HCT116 (cell line): ENCODE results near the gene TFPT. TPM values are rescaled to one million over a fixed set of nuclear protein-coding genes. Genes with fewer than 3 reads are reported as not detected.
A peak's percentile ranks its signal among the peaks of the same experiment; 100 is the strongest.

Experiments used
- ATAC-seq: fragments of 200-7000 bp; cut with Tn5 transposase; 2 replicates; pipeline ENCODE4 v1.9.1; 2020; ENCODE audit warnings: mild to moderate bottlenecking, moderate library complexity
- Bru-seq: library from RNA; stranded (reverse); fragments of 400-500 nt; gene quantifications from one replicate; lab custom pipeline; 2021; lab: Mats Ljungman, UMichigan
- BruChase-seq, 2 experiments: library from RNA; stranded (reverse); fragments of 400-500 nt; gene quantifications; one replicate each; lab custom pipeline; 2021; lab: Mats Ljungman, UMichigan
- BruUV-seq: library from RNA; stranded (reverse); fragments of 400-500 nt; replicated peaks from 2 replicates; lab custom pipeline; 2021; lab: Mats Ljungman, UMichigan
- CTCF ChIA-PET: fragments of 300-600 bp; sonication (Branson Sonifier 250); formaldehyde crosslinking; loops from one replicate; lab custom pipeline; 2021; ENCODE audit warnings: antibody characterized with exemption; lab: Charles Lee
- POLR2A ChIA-PET: fragments of 300-600, 350-600 bp; sonication (Branson Sonifier 250); formaldehyde crosslinking; loops from one replicate; lab custom pipeline; 2021; ENCODE audit warnings: antibody characterized with exemption; lab: Charles Lee
- RAD21 ChIA-PET, 2 experiments: fragments of 300-600 bp; sonication (Branson Sonifier 250); formaldehyde crosslinking; loops; one replicate each; lab custom pipeline; 2023; ENCODE audit warnings: low total read pairs in 2 of 2; ENCODE audit not compliant: uncharacterized antibody in 2 of 2, unreplicated experiment in 2 of 2, low non-redundant PET in 1 of 2; lab: Charles Lee
- DNase-seq: peaks from one replicate; pipeline ENCODE4 v3.0.0-alpha.2; 2010; ENCODE audit warnings: low read depth, low spot score
- H2AFZ ChIP-seq: fragments of 200-600 bp; shearing (Covaris generic), sonication (generic); 2 replicates; pipeline ENCODE4 v1.6.1; 2017; ENCODE audit warnings: low read depth, mixed run types, mixed read lengths, antibody characterized with exemption, low read length; ENCODE audit not compliant: poor library complexity, severe bottlenecking
- H3K27ac ChIP-seq: 2 replicates; pipeline ENCODE4 v1.5.1; 2012; ENCODE audit warnings: low read depth, low read length
- H3K27me3 ChIP-seq: fragments of 200-600 bp; sonication (generic); 2 replicates; pipeline ENCODE4 v1.6.1; 2016; ENCODE audit warnings: mixed run types, low read length, mixed read lengths; ENCODE audit not compliant: insufficient read depth
- H3K36me3 ChIP-seq, 2 experiments: fragments of 200-500 bp in 1 of 2; fragments of 200-600 bp in 1 of 2; sonication (Bioruptor generic) in 1 of 2; sonication (generic) in 1 of 2; 2 replicates each; pipeline versions ENCODE4 v1.5.1 to v1.6.1; 2014 to 2016; ENCODE audit warnings: low read length in 2 of 2, inconsistent platforms in 1 of 2, mixed read lengths in 1 of 2, mixed run types in 1 of 2; ENCODE audit not compliant: insufficient read depth in 2 of 2, control insufficient read depth in 1 of 2
- H3K4me1 ChIP-seq, 2 experiments: fragments of 200-600 bp in 1 of 2; sonication (generic) in 1 of 2; 2 replicates each; pipeline versions ENCODE4 v1.5.1 to v1.6.1; 2012 to 2017; ENCODE audit warnings: low read length in 2 of 2, inconsistent platforms in 1 of 2, mild to moderate bottlenecking in 1 of 2, mixed read lengths in 1 of 2, mixed run types in 1 of 2, moderate library complexity in 1 of 2; ENCODE audit not compliant: insufficient read depth in 2 of 2, control insufficient read depth in 1 of 2
- H3K4me2 ChIP-seq: fragments of 200-600 bp; sonication (generic); 2 replicates; pipeline ENCODE4 v1.6.1; 2017; ENCODE audit warnings: mixed run types, low read length, mixed read lengths
- H3K4me3 ChIP-seq, 2 experiments: fragments of 200-600 bp in 1 of 2; sonication (generic) in 1 of 2; replicated peaks in 1 of 2; 2 replicates each; pipeline ENCODE4 v1.5.1; 2011 to 2016; ENCODE audit warnings: low read length in 2 of 2, control low read depth in 1 of 2, low read depth in 1 of 2, mild to moderate bottlenecking in 1 of 2, mixed read lengths in 1 of 2, mixed run types in 1 of 2
- H3K79me2 ChIP-seq: fragments of 200-600 bp; sonication (generic); 2 replicates; pipeline ENCODE4 v1.6.1; 2017; ENCODE audit warnings: mild to moderate bottlenecking, mixed run types, low read length, moderate library complexity, mixed read lengths; ENCODE audit not compliant: insufficient read depth
- H3K9ac ChIP-seq: fragments of 200-600 bp; sonication (generic); 2 replicates; pipeline ENCODE4 v1.6.1; 2016; ENCODE audit warnings: low read length, mixed read lengths
- H3K9me2 ChIP-seq: fragments of 200-600 bp; sonication (generic), shearing (Covaris generic); 2 replicates; pipeline ENCODE4 v1.6.1; 2017; ENCODE audit warnings: mixed run types, mild to moderate bottlenecking, moderate library complexity; ENCODE audit not compliant: insufficient read depth
- H3K9me3 ChIP-seq, 2 experiments: fragments of 200-500 bp in 1 of 2; fragments of 200-600 bp in 1 of 2; sonication (Bioruptor generic) in 1 of 2; sonication (generic) in 1 of 2; 2 replicates each; pipeline ENCODE4 v1.6.1; 2014 to 2017; ENCODE audit warnings: low read length in 2 of 2, mixed read lengths in 2 of 2, inconsistent platforms in 1 of 2, low read depth in 1 of 2, mild to moderate bottlenecking in 1 of 2, mixed run types in 1 of 2, moderate library complexity in 1 of 2; ENCODE audit not compliant: control insufficient read depth in 1 of 2, insufficient read depth in 1 of 2
- H4K20me1 ChIP-seq: fragments of 200-600 bp; sonication (generic), shearing (Covaris generic); 2 replicates; pipeline ENCODE4 v1.6.1; 2017; ENCODE audit warnings: mixed run types, mild to moderate bottlenecking, moderate library complexity; ENCODE audit not compliant: insufficient read depth
- CBX3 ChIP-seq: IDR thresholded peaks from 2 replicates; pipeline ENCODE4 v1.6.1; 2012; ENCODE audit warnings: low read depth
- CTCF ChIP-seq, 3 experiments: fragments of 200-600 bp in 1 of 3; sonication (generic) in 1 of 3; IDR thresholded peaks in 2 of 3; conservative IDR thresholded peaks in 1 of 3; 2 replicates each; pipeline ENCODE4 v1.5.1; 2012 to 2017; ENCODE audit warnings: low read depth in 2 of 3, low read length in 2 of 3, antibody characterized with exemption in 1 of 3, borderline replicate concordance in 1 of 3, control low read depth in 1 of 3, mild to moderate bottlenecking in 1 of 3, mixed read lengths in 1 of 3, mixed run types in 1 of 3, moderate library complexity in 1 of 3; ENCODE audit not compliant: insufficient read depth in 1 of 3
- EGR1 ChIP-seq: IDR thresholded peaks from 2 replicates; pipeline ENCODE4 v1.6.1; 2012; ENCODE audit warnings: low read depth
- ELF1 ChIP-seq: IDR thresholded peaks from 2 replicates; pipeline ENCODE4 v1.6.1; 2012; ENCODE audit warnings: low read depth, borderline replicate concordance
- EZH2 ChIP-seq: fragments of 200-600 bp; sonication (generic); IDR thresholded peaks from 2 replicates; pipeline ENCODE4 v1.6.1; 2017; ENCODE audit warnings: antibody characterized with exemption, mixed run types
- EZH2phosphoT487 ChIP-seq: fragments of 200-600 bp; IDR thresholded peaks from 2 replicates; pipeline ENCODE4 v1.6.1; 2018; ENCODE audit warnings: antibody characterized with exemption, borderline replicate concordance
- FOSL1 ChIP-seq: IDR thresholded peaks from 2 replicates; pipeline ENCODE4 v1.6.1; 2012; ENCODE audit warnings: low read depth
- JUND ChIP-seq: IDR thresholded peaks from 2 replicates; pipeline ENCODE4 v1.6.1; 2012
- MAX ChIP-seq: IDR thresholded peaks from 2 replicates; pipeline ENCODE4 v1.6.1; 2012
- POLR2A ChIP-seq: IDR thresholded peaks from 2 replicates; pipeline ENCODE4 v1.7.0; 2011; ENCODE audit warnings: borderline replicate concordance; ENCODE audit not compliant: insufficient read depth, insufficient read length; ENCODE audit errors: extremely low read depth
- POLR2AphosphoS5 ChIP-seq: IDR thresholded peaks from 2 replicates; pipeline ENCODE4 v1.6.1; 2011; ENCODE audit warnings: mild to moderate bottlenecking, low read depth, low read length, moderate library complexity
- RAD21 ChIP-seq: IDR thresholded peaks from 2 replicates; pipeline ENCODE4 v1.6.1; 2012; ENCODE audit warnings: low read depth, mild to moderate bottlenecking
- SIN3A ChIP-seq: IDR thresholded peaks from 2 replicates; pipeline ENCODE4 v1.6.1; 2012; ENCODE audit warnings: low read depth
- SP1 ChIP-seq: IDR thresholded peaks from 2 replicates; pipeline ENCODE4 v1.6.1; 2012; ENCODE audit warnings: low read depth
- SRF ChIP-seq: IDR thresholded peaks from 2 replicates; pipeline ENCODE4 v1.6.1; 2012; ENCODE audit warnings: low read depth
- TCF7L2 ChIP-seq: IDR thresholded peaks from 2 replicates; pipeline ENCODE4 v1.7.0; 2011; ENCODE audit warnings: borderline replicate concordance, inconsistent platforms; ENCODE audit not compliant: insufficient read depth, insufficient read length; ENCODE audit errors: extremely low read depth
- YY1 ChIP-seq: IDR thresholded peaks from 2 replicates; pipeline ENCODE4 v1.6.1; 2011; ENCODE audit warnings: low read length, low read depth, moderate library complexity, mild to moderate bottlenecking; ENCODE audit not compliant: insufficient replicate concordance; ENCODE audit errors: extremely low read depth
- ZBTB33 ChIP-seq: IDR thresholded peaks from 2 replicates; pipeline ENCODE4 v1.6.1; 2011; ENCODE audit warnings: mild to moderate bottlenecking, low read length, moderate library complexity; ENCODE audit not compliant: insufficient replicate concordance; ENCODE audit errors: extremely low read depth
- ZFX ChIP-seq: fragments of 450-650 bp; IDR thresholded peaks from 2 replicates; pipeline ENCODE4 v1.6.1; 2017
- intact Hi-C: fragments of 100-400 bp; cut with micrococcal nuclease; formaldehyde crosslinking; loops from 2 replicates; pipeline ENCODE4 v1.10.0; 2022
- long read RNA-seq: library from polyadenylated mRNA; unstranded; transcript quantifications from one replicate; pipeline ENCODE4 v2.0.0, GENCODE V29; 2021; ENCODE audit not compliant: unreplicated experiment
- polyA plus RNA-seq: library from polyadenylated mRNA; unstranded; fragments of >200 nt; gene quantifications from 2 replicates; pipeline ENCODE4 v1.2.1, GENCODE V29; 2012; ENCODE audit warnings: missing spikeins
- total RNA-seq: library from RNA; stranded (reverse); gene quantifications from one replicate; pipeline ENCODE4 v1.2.1, GENCODE V29; 2021; ENCODE audit not compliant: unreplicated experiment

Gene TFPT
- 7.1 TPM for total RNA-seq
- 6.4 and 8.0 TPM in 2 replicates for polyA plus RNA-seq
- percentile 58 among the genes with signal in this experiment for Bru-seq, nascent RNA
- percentile 61 among the genes with signal in this experiment for BruChase-seq, experiment 1, labeled RNA remaining after a 6-hour chase
- percentile 58 among the genes with signal in this experiment for BruChase-seq, experiment 2, labeled RNA remaining after a 2-hour chase
- long read RNA-seq, partial matches to known transcripts, result 1 of 4 reads
- long read RNA-seq, other reads (novel, unspliced or antisense), result 3 of 4 reads

GRCh38 chr19:54115109-54116063 is at the start of gene TFPT, which contains the start of gene PRPF31:
TSS of gene TFPT (minus strand) at chr19:54115657. CDS start at chr19:54115269, 388 bp downstream.
TSS of gene PRPF31 (plus strand) at chr19:54115754. CDS start at chr19:54118279, 2,525 bp downstream.
- peak; percentile 75 for TF ChIP-seq TCF7L2
- TF ChIP-seq EGR1, result peak; percentile 50; the same call in 1 of the 2 replicates
- peak; percentile 97 for TF ChIP-seq ZFX
- no peak for TF ChIP-seq RAD21
- TF ChIP-seq EZH2, result no peak
- no peak for TF ChIP-seq CTCF (IDR thresholded peaks at IDR 0.05 in 2 of 3, conservative IDR thresholded peaks at IDR 0.05 in 1 of 3; ENCODE audit: borderline replicate concordance in 1 of 3, insufficient read depth in 1 of 3, low read depth in 2 of 3, low read length in 2 of 3)
- peak; percentile 59 for TF ChIP-seq YY1
- peak; percentile 57 for TF ChIP-seq SIN3A
- TF ChIP-seq ZBTB33, result no peak
- peak; percentile 98 for TF ChIP-seq SP1
- no peak for TF ChIP-seq FOSL1
- peak; percentile 90 for TF ChIP-seq CBX3
- no peak for TF ChIP-seq EZH2phosphoT487
- TF ChIP-seq POLR2A, result peak; percentile 28
- TF ChIP-seq JUND, result no peak
- peak; percentile 69; the same call in 1 of the 2 replicates for TF ChIP-seq ELF1
- TF ChIP-seq MAX, result peak; percentile 81
- peak; percentile 98 for TF ChIP-seq SRF
- peak; percentile 84 for TF ChIP-seq POLR2AphosphoS5
- no peaks in the 10 kb centered on the region for H3K27me3 ChIP-seq
- POLR2A ChIA-PET, result interaction anchor here (0.6 to 1.7 kb wide), 6 partner anchors 9 to 134 kb away, joined by 3 to 21 read pairs (median 4); partner anchors contain the start of genes CNOT3 and NDUFA3
- ATAC-seq (peak; percentile 93), DNase-seq (peak; percentile 97)
- peaks cover 0 to 21% of the 10 kb centered on the region in 2 experiments; a peak in 2 of 4 replicates for H3K36me3 ChIP-seq
- peak within 1 kb of the TSS; percentile 81 for H3K4me2 ChIP-seq
- H3K9me3 ChIP-seq, result no peaks in the 10 kb centered on the region
- no peaks in the 10 kb centered on the region for H3K9me2 ChIP-seq
- BruUV-seq, result TSS peak; percentile 89
- intact Hi-C loops, result loop anchor here (1.0 to 5.0 kb wide), 2 partner anchors 13 to 273 kb away; partner anchors contain the start of gene NDUFA3
- RAD21 ChIA-PET, result no interaction called here
- CTCF ChIA-PET, result interaction anchor here (1.4 kb wide), 1 partner anchor 277 kb away, joined by 3 read pairs; no protein-coding TSS in a partner anchor
- H3K4me1 ChIP-seq, result peaks cover 8 to 19% of the 10 kb centered on the region in 2 experiments; a peak in 3 of 4 replicates
- H2AFZ ChIP-seq, result no peak within 1 kb of the TSS
- no peaks in the 10 kb centered on the region for H4K20me1 ChIP-seq
- H3K4me3 ChIP-seq, result peak within 1 kb of the TSS; percentile 89 to 91
- peaks cover 41% of the 10 kb centered on the region for H3K79me2 ChIP-seq
- peak within 1 kb of the TSS; percentile 60 for H3K27ac ChIP-seq
- H3K9ac ChIP-seq, result peak within 1 kb of the TSS; percentile 80
